ENCODE measurements around the gene MOSPD2.

MOSPD2 gene

GRCh38 chrX:14875624-14876023, 2.4 kb downstream of the MOSPD2 start (continued):
- TF ChIP-seq ZNF280D (tag by site-specific recombination; IDR thresholded peaks at IDR 0.05) (no peak), ZNF248 (tag by site-specific recombination; IDR thresholded peaks at IDR 0.05) (no peak), ZSCAN18 (tag by site-specific recombination; IDR thresholded peaks at IDR 0.05) (no peak), TRIM28 (IDR thresholded peaks at IDR 0.05; ENCODE audit: borderline replicate concordance, low read length) (no peak), ZNF48 (tag by site-specific recombination; IDR thresholded peaks at IDR 0.05) (no peak), PRDM6 (tag by site-specific recombination; IDR thresholded peaks at IDR 0.05) (peak; percentile 69; the same call in 1 of the 2 replicates), ZNF623 (tag by site-specific recombination; IDR thresholded peaks at IDR 0.05) (no peak), SALL2 (tag by site-specific recombination; IDR thresholded peaks at IDR 0.05; ENCODE audit: borderline replicate concordance) (no peak), ZNF747 (tag by site-specific recombination; IDR thresholded peaks at IDR 0.05) (no peak)

GRCh38 chrX:14883826-14884225, 10.6 kb downstream of the MOSPD2 start:
- H3K27ac ChIP-seq (ENCODE audit: extremely low read depth, low read depth, low read length) = no peak overlapping the region
- POLR2A ChIA-PET = no interaction called here
- no peaks in the 10 kb centered on the region for H3K9me3 ChIP-seq (ENCODE audit: control insufficient read depth, insufficient read depth, low read depth, low read length)
- no peak for TF ChIP-seq ZNF274 (IDR thresholded peaks at IDR 0.05; ENCODE audit: low read length)
- TF ChIP-seq ZNF274 (tag by site-specific recombination; IDR thresholded peaks at IDR 0.05; ENCODE audit: borderline replicate concordance) = no peak
- TF ChIP-seq PATZ1 (tag by site-specific recombination; IDR thresholded peaks at IDR 0.05) = no peak
- no peak for TF ChIP-seq ZXDB (tag by site-specific recombination; IDR thresholded peaks at IDR 0.05)
- TF ChIP-seq ZNF266 (tag by site-specific recombination; IDR thresholded peaks at IDR 0.05; ENCODE audit: low read depth) = no peak
- H3K4me1 ChIP-seq (ENCODE audit: control insufficient read depth, insufficient read depth, low read length) = no peaks in the 10 kb centered on the region
- no peak overlapping the region for H3K4me3 ChIP-seq (ENCODE audit: low read depth, low read length)
- no peaks in the 10 kb centered on the region for H3K36me3 ChIP-seq (ENCODE audit: control insufficient read depth in 2 of 2, insufficient read depth in 1 of 2, low read length in 2 of 2)
- CTCF ChIA-PET = interaction anchor here (0.7 kb wide), 1 partner anchor 80 kb away, joined by 3 read pairs; no protein-coding TSS in a partner anchor

- TF ChIP-seq ZNF114 (tag by site-specific recombination; IDR thresholded peaks at IDR 0.05) = no peak
- no peak for TF ChIP-seq ZNF324 (tag by site-specific recombination; IDR thresholded peaks at IDR 0.05)
- TF ChIP-seq ZNF549 (tag by site-specific recombination; IDR thresholded peaks at IDR 0.05) = no peak
- TF ChIP-seq ZNF140 (tag by site-specific recombination; IDR thresholded peaks at IDR 0.05) = no peak
- TF ChIP-seq GFI1B (tag by site-specific recombination; IDR thresholded peaks at IDR 0.05) = no peak
- no peak for TF ChIP-seq BCL11A (tag by site-specific recombination; IDR thresholded peaks at IDR 0.05; ENCODE audit: low read depth)
- ChIA-PET POLR2A (no interaction called here), CTCF (no interaction called here)
Measured at GRCh38 chrX:14884714-14885113, 11.5 kb downstream of the MOSPD2 start.

More at GRCh38 chrX:14884714-14885113, 11.5 kb downstream of the MOSPD2 start:
- no peaks in the 10 kb centered on the region for H3K36me3 ChIP-seq (ENCODE audit: control insufficient read depth in 2 of 2, insufficient read depth in 1 of 2, low read length in 2 of 2)
- no peaks in the 10 kb centered on the region for H3K9me3 ChIP-seq (ENCODE audit: control insufficient read depth, insufficient read depth, low read depth, low read length)
- H3K4me3 ChIP-seq (ENCODE audit: low read depth, low read length) = no peak overlapping the region
- no peak overlapping the region for H3K27ac ChIP-seq (ENCODE audit: extremely low read depth, low read depth, low read length)
- no peaks in the 10 kb centered on the region for H3K4me1 ChIP-seq (ENCODE audit: control insufficient read depth, insufficient read depth, low read length)

Measured in HEK293 (cell line).